WTC11 (cell line): ENCODE data around the gene TSPAN32. TPM values are rescaled to one million over a fixed set of nuclear protein-coding genes. Genes with fewer than 3 reads are reported as not detected.

Source experiments
- CBFB ChIP-seq: sonication (generic); formaldehyde crosslinking; IDR thresholded peaks from 2 replicates; pipeline ENCODE4 v1.8.1; 2022; ENCODE audit warnings: mild to moderate bottlenecking, low read depth, missing genetic modification reagents
- CDX4 ChIP-seq: fragments of 250-450 bp; sonication (Bioruptor Pico); IDR thresholded peaks from 2 replicates; pipeline ENCODE4 v1.9.0; 2021; ENCODE audit warnings: moderate library complexity, mild to moderate bottlenecking, inconsistent platforms, borderline replicate concordance
- CTCF ChIP-seq: fragments of 200-600 bp; IDR thresholded peaks from 2 replicates; pipeline ENCODE4 v1.8.0; 2022; ENCODE audit warnings: antibody characterized with exemption
- E2F1 ChIP-seq: sonication (generic); formaldehyde crosslinking; IDR thresholded peaks from 2 replicates; pipeline ENCODE4 v1.8.0; 2022; ENCODE audit warnings: mild to moderate bottlenecking, missing genetic modification reagents
- E2F5 ChIP-seq: sonication (generic); formaldehyde crosslinking; IDR thresholded peaks from 2 replicates; pipeline ENCODE4 v1.8.1; 2022; ENCODE audit warnings: mild to moderate bottlenecking, moderate library complexity, missing genetic modification reagents
- EMX1 ChIP-seq: fragments of 250-450 bp; sonication (Bioruptor Pico); IDR thresholded peaks from 2 replicates; pipeline ENCODE4 v1.8.0; 2021; ENCODE audit warnings: mild to moderate bottlenecking
- ESRRA ChIP-seq: sonication (generic); formaldehyde crosslinking; IDR thresholded peaks from 2 replicates; pipeline ENCODE4 v1.8.1; 2022; ENCODE audit warnings: mild to moderate bottlenecking, missing genetic modification reagents, borderline replicate concordance
- IRF1 ChIP-seq: sonication (generic); formaldehyde crosslinking; IDR thresholded peaks from 2 replicates; pipeline ENCODE4 v1.8.0; 2023; ENCODE audit warnings: missing genetic modification reagents
- MYBL2 ChIP-seq: sonication (generic); formaldehyde crosslinking; IDR thresholded peaks from 2 replicates; pipeline ENCODE4 v1.8.1; 2023; ENCODE audit warnings: mild to moderate bottlenecking, moderate library complexity, missing genetic modification reagents
- NFATC4 ChIP-seq: fragments of 250-450 bp; sonication (Bioruptor Pico); IDR thresholded peaks from 2 replicates; pipeline ENCODE4 v1.9.0; 2021; ENCODE audit warnings: mild to moderate bottlenecking
- NFYB ChIP-seq: sonication (generic); formaldehyde crosslinking; conservative IDR thresholded peaks from 2 replicates; pipeline ENCODE4 v1.8.0; 2022; ENCODE audit warnings: low read depth, missing genetic modification reagents
- OVOL2 ChIP-seq: fragments of 250-450 bp; sonication (Bioruptor Pico); IDR thresholded peaks from 2 replicates; pipeline ENCODE4 v1.9.0; 2021; ENCODE audit warnings: mild to moderate bottlenecking, borderline replicate concordance
- PRDM15 ChIP-seq: sonication (generic); formaldehyde crosslinking; IDR thresholded peaks from 2 replicates; pipeline ENCODE4 v1.8.0; 2022; ENCODE audit warnings: missing genetic modification reagents
- RELA ChIP-seq: sonication (generic); formaldehyde crosslinking; IDR thresholded peaks from 2 replicates; pipeline ENCODE4 v1.8.1; 2022; ENCODE audit warnings: missing genetic modification reagents, mild to moderate bottlenecking, borderline replicate concordance
- SMAD3 ChIP-seq: sonication (generic); formaldehyde crosslinking; IDR thresholded peaks from 2 replicates; pipeline ENCODE4 v1.8.0; 2022; ENCODE audit warnings: missing genetic modification reagents, mild to moderate bottlenecking, borderline replicate concordance
- TCF7 ChIP-seq: sonication (generic); formaldehyde crosslinking; IDR thresholded peaks from 2 replicates; pipeline ENCODE4 v1.8.0; 2022; ENCODE audit warnings: mild to moderate bottlenecking, low read depth, missing genetic modification reagents, moderate library complexity
- USF1 ChIP-seq: sonication (generic); formaldehyde crosslinking; IDR thresholded peaks from 2 replicates; pipeline ENCODE4 v1.8.0; 2022; ENCODE audit warnings: mild to moderate bottlenecking, missing genetic modification reagents
- ZBTB21 ChIP-seq: sonication (generic); formaldehyde crosslinking; IDR thresholded peaks from 2 replicates; pipeline ENCODE4 v1.8.1; 2023; ENCODE audit warnings: mild to moderate bottlenecking, missing genetic modification reagents, borderline replicate concordance
- ZNF121 ChIP-seq: sonication (generic); formaldehyde crosslinking; IDR thresholded peaks from 2 replicates; pipeline ENCODE4 v1.8.0; 2023; ENCODE audit warnings: missing genetic modification reagents
- ZNF281 ChIP-seq: sonication (generic); formaldehyde crosslinking; IDR thresholded peaks from 2 replicates; pipeline ENCODE4 v1.8.0; 2023; ENCODE audit warnings: mild to moderate bottlenecking, missing genetic modification reagents
- ZNF671 ChIP-seq: fragments of 250-450 bp; sonication (Bioruptor Pico); IDR thresholded peaks from 2 replicates; pipeline ENCODE4 v1.8.0; 2021; ENCODE audit warnings: mild to moderate bottlenecking
- total RNA-seq: library from RNA; stranded (reverse); gene quantifications from 3 replicates; pipeline ENCODE4 v1.2.3, GENCODE V29; 2021

The TSPAN32 gene
- total RNA-seq, 1 experiment from 2014 or later = not detected

- peak; percentile 87 for TF ChIP-seq PRDM15 (CRISPR knock-in tag)
- TF ChIP-seq CBFB = peak; percentile 96
- TF ChIP-seq MYBL2 (CRISPR knock-in tag) = peak; percentile 97
- peak; percentile 88 for TF ChIP-seq USF1
- no peak for TF ChIP-seq OVOL2 (CRISPR knock-in tag)
- TF ChIP-seq CTCF = no peak
- peak; percentile 99 for TF ChIP-seq SMAD3
- no peak for TF ChIP-seq NFATC4
- TF ChIP-seq ZNF121 = peak; percentile 89
- peak; percentile 99 for TF ChIP-seq TCF7 (CRISPR knock-in tag)
- peak; percentile 65 for TF ChIP-seq NFYB
- TF ChIP-seq ESRRA (CRISPR knock-in tag) = peak; percentile 99
- no peak for TF ChIP-seq CDX4 (CRISPR knock-in tag)
- no peak for TF ChIP-seq EMX1
- peak; percentile 99 for TF ChIP-seq E2F5 (CRISPR knock-in tag)
- peak; percentile 98 for TF ChIP-seq ZNF281 (CRISPR knock-in tag)
- TF ChIP-seq RELA (CRISPR knock-in tag) = peak; percentile 99
- peak; percentile 99 for TF ChIP-seq E2F1 (CRISPR knock-in tag)
- TF ChIP-seq ZBTB21 (CRISPR knock-in tag) = peak; percentile 97
- no peak for TF ChIP-seq ZNF671 (CRISPR knock-in tag)
- peak; percentile 99 for TF ChIP-seq IRF1 (CRISPR knock-in tag)
Observed at GRCh38 chr11:2269601-2270321, 32.1 kb upstream of the TSPAN32 start (continued).
